Stimulated activated CD4-positive, alpha-beta T cell treated with anti-CD3 and anti-CD28 coated beads, Interleukin-2, amount 100 ng/mL, for 48 hours (primary cell): ENCODE results near the gene OR9A4.

Source experiments
- DNase-seq, 2 donors: peaks; one replicate each; pipeline ENCODE4 v3.0.0-alpha.2; 2020

The OR9A4 gene

DNA sequence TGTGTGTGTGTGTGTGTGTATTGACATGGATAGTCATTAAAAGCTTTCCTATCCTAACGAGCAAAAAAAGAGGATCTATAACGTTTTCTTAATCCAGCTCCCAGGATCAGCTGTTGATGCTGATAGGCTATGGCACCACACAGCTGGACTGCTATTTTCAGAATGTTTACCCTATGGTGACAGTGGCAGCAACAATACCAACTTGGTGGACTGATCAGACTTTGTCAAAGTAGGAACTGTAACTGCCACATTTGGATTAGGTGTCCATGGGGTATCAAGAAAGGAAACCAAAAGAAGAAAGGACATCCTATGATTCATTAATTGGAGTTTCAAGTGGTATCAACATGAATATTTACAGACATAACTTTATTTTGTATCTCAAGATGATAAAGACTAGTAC, 33.3 kb downstream of the OR9A4 start:
- no peak for DNase-seq

DNA sequence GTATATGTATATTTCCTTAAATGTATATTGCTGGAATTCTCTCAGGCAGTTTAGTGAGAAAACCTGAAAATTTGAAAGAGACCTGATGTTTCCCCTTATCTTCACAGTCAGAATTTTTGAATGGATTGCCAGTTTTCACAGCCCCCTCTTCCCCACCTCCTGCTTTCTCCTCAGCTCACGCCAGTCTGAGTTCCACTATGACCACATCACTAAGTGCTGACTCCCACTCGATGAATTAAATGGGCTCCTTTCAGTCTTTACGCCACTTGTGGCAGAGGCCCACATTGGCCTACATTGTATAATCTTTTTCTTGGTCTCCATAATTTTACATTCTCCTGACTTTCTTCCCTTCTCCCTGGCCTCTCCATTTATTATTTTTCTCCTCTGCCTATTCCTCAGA, 33.7 kb downstream of the OR9A4 start:
- DNase-seq, result no peak

GRCh38 chr7:141950806-141951205, 34.6 kb downstream of the OR9A4 start:
- DNase-seq, result no peak

DNA sequence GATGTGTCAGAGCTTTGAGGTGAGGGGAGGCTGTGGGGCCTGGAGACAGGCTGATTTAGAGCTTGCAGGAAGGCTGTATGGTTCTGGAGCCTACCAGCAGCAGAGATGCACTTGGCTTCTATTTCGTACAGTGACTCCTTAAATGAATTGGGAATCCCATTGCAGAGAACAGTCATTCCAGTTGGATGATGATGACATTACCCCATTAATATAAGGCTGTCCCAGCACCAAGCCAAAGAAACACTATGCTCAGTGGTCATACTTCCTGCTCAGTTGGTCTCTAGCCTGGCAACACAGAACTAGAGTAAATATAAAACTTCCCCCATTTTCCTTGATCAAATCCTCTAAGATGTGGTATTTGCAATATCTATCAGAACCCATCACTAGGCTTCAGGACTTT, 36.3 kb downstream of the OR9A4 start:
- no peak for DNase-seq

DNA sequence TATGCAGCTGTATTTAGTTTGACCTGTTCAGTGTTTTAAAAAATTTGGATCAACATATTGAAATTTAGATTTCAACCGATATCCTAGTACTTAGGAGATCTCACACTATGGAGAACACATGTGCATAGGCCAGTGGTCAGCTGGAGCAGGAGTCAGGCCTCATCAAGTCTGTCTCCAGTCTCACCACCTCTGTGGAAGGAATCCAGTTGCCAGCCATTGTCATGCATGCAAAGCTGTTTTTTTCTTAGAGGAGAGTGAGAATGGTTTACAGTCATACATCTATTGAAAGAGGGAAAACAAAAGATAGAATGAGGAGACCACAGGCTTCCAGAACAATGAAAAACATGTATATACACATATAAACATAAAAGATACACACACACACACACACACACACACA, 38.1 kb downstream of the OR9A4 start:
- DNase-seq, result no peak

DNA sequence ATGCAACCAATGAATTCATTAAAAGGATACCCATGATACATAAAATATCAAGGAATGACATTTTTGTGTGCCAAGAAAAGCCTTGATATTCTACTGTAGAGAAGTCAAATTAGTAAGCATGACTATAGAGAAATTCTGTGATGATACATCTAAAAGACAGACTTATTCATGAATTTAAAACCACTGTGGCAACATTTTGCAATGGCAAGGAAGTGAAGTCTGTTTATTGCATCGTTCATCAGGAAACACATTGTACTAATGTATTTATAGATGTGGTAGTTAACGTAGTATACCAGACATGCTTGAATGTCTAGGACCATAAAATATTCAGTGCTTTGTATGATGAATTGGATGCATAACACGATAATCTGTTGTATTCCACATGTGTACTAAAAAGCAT, 39.9 kb downstream of the OR9A4 start:
- no peak for DNase-seq

DNA sequence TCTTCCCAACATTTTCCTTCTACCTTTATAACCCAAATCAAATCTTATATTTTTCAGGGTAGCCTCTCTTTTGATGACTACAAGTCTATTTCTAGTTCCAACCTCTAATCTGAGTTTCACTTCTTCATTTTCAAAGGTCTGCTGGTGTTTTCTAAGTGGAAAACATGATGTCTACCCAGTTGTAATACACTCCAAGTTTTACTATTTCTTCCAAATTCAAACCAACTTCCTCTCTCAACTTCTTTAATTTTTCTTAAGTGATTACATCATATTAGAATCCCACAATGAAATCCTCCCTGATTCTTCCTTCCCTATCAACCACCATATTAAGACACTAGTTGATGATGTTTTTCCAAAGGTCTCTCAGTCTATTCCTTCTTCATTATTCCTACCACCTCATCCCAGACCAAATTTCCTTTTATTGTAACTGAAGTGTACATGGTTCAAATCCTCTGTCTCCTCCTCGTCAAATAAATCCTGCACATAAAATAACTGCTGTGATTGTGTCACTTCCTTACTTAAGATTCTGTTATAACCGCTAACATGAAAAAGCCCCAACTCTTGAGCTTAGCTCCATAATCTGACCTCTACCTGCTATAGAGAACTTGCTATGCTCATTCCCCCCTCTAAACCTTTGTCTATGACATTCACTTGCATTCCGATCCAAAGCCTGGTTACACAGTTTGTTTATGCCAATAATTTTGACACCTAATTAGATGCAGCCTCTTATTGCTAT, 44.7 kb downstream of the OR9A4 start:
- no peak for DNase-seq
